ENCODE results near the gene ROCK2.

Gene ROCK2

GRCh38 chr2:11368059-11368572, 23.7 kb upstream of the ROCK2 start:
- in situ Hi-C loops (cut with MboI; ENCODE audit: low sequenced_read_pairs) = no loop called here

- in situ Hi-C loops (cut with MboI; ENCODE audit: low sequenced_read_pairs) = no loop called here
Observed at GRCh38 chr2:11367170-11367730, 22.8 kb upstream of the ROCK2 start.

GRCh38 chr2:11366326-11366741, 21.9 kb upstream of the ROCK2 start:
- in situ Hi-C loops (cut with MboI; ENCODE audit: low sequenced_read_pairs) = no loop called here

- in situ Hi-C loops (cut with MboI; ENCODE audit: low sequenced_read_pairs) = no loop called here
Observed at GRCh38 chr2:11365096-11365879, 20.9 kb upstream of the ROCK2 start.

GRCh38 chr2:11364565-11364887, 20.1 kb upstream of the ROCK2 start:
- in situ Hi-C loops (cut with MboI; ENCODE audit: low sequenced_read_pairs) = no loop called here

GRCh38 chr2:11363868-11364564, 19.6 kb upstream of the ROCK2 start:
- in situ Hi-C loops (cut with MboI; ENCODE audit: low sequenced_read_pairs) = no loop called here

GRCh38 chr2:11359865-11360264, 15.4 kb upstream of the ROCK2 start:
- in situ Hi-C loops (cut with MboI; ENCODE audit: low sequenced_read_pairs) = no loop called here

GRCh38 chr2:11357428-11357972, 13.1 kb upstream of the ROCK2 start:
- in situ Hi-C loops (cut with MboI; ENCODE audit: low sequenced_read_pairs) = no loop called here

- in situ Hi-C loops (cut with MboI; ENCODE audit: low sequenced_read_pairs) = no loop called here
Observed at GRCh38 chr2:11356764-11357163, 12.3 kb upstream of the ROCK2 start.

- in situ Hi-C loops (cut with MboI; ENCODE audit: low sequenced_read_pairs) = no loop called here
Observed at GRCh38 chr2:11355194-11356053, 11.0 kb upstream of the ROCK2 start.

GRCh38 chr2:11354363-11355154, 10.1 kb upstream of the ROCK2 start:
- in situ Hi-C loops (cut with MboI; ENCODE audit: low sequenced_read_pairs) = no loop called here

- in situ Hi-C loops (cut with MboI; ENCODE audit: low sequenced_read_pairs) = no loop called here
Observed at GRCh38 chr2:11352781-11353537, 8.5 kb upstream of the ROCK2 start.

- in situ Hi-C loops (cut with MboI; ENCODE audit: low sequenced_read_pairs) = no loop called here
Observed at GRCh38 chr2:11348209-11348749, 3.8 kb upstream of the ROCK2 start.

- in situ Hi-C loops (cut with MboI; ENCODE audit: low sequenced_read_pairs) = no loop called here
Observed at GRCh38 chr2:11347403-11347959, 3.0 kb upstream of the ROCK2 start.

GRCh38 chr2:11346023-11346482, 1.6 kb upstream of the ROCK2 start:
- in situ Hi-C loops (cut with MboI; ENCODE audit: low sequenced_read_pairs) = no loop called here

- in situ Hi-C loops (cut with MboI; ENCODE audit: low sequenced_read_pairs) = no loop called here
Observed at GRCh38 chr2:11344956-11345677, 681 bp upstream of the ROCK2 start.

- in situ Hi-C loops (cut with MboI; ENCODE audit: low sequenced_read_pairs) = no loop called here
Observed at GRCh38 chr2:11343650-11344341, 640 bp downstream of the ROCK2 start.

GRCh38 chr2:11343368-11343649, 1.1 kb downstream of the ROCK2 start:
- in situ Hi-C loops (cut with MboI; ENCODE audit: low sequenced_read_pairs) = no loop called here
